Islet of Langerhans (tissue), 1 donor: ENCODE measurements around the gene EIF4ENIF1.
"Not testable (repeated sequence)": the region's sequence is repeated elsewhere in the genome, so short reads cannot be mapped to it uniquely, and the experiment has no call there.

Source experiments
- FAIRE-seq: peaks from one replicate; lab custom pipeline; 2011; peaks lifted over from hg19 to GRCh38; lab: Jason Lieb, UNC

Gene EIF4ENIF1

DNA sequence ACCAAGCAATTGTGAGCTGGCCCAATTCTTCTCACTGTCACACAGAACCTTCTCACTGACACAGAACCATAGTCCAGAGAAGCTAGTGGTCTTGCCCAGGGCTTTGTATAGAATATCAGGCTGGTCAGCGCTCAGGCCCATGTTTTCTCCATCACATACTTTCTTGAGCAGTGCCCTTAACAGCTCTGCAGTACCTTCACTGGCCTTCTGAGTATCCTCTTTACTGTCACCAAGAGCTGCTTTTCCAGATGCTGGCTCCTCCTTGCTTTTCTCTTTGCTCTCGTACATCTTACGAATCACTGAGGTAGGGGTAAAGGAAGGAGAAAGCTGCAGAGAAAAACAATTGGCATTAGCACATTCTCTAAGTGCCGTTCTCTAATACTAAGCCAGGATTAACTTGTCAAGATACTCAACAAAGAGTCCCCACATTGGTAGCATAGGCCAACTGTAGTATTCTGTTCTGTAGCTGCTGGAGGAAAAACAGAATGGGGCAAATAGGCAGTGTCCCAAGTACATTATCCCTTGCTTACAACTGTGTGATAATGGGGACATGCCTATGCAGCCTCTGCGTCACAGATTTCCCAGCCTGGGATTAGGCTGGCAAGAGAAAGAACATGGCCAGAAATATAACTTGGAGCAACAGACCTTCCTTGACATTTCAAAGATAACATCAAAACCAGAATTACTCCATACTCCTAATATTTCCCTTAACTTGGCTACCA, 46.7 kb downstream of the EIF4ENIF1 start:
- FAIRE-seq: no peak

DNA sequence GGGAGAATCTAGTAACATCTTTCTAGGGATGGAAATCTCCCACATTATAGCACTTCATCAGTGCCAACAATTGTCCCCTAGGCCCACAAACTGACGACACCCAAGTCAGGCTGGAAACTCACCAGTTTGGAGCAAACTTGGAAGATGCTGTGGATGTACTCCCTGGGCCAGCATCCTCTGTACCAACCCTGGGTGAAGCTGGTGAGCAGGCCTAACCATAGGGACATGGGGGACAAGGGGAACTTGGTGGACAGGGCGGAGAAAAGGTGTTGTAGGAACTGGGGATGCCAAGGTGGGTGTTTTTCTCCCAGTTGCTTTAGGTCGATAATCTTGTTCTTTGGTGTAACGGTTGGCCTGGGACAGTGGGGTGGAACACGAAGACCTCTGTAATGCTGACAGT, 48.0 kb downstream of the EIF4ENIF1 start:
- no peak for FAIRE-seq

DNA sequence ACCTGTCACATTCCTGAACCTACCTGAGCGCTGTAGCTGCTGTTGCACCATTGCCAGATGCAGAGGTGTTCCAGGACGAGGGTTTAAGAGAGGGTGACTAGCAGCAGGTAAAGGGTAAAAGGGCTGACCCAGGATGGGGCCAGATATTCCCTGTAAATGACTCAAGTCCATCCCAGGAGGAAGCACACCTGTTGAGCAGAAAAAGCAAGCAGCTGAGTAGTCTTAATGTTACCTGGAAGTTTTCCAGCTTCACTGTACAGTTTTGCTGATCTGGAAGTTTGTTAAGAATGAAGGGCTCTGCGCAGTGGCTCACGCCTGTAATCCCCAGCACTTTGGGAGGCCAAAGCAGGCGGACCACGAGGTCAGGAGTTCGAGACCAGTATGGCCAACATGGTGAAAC, 49.0 kb downstream of the EIF4ENIF1 start:
- no peak for FAIRE-seq

DNA sequence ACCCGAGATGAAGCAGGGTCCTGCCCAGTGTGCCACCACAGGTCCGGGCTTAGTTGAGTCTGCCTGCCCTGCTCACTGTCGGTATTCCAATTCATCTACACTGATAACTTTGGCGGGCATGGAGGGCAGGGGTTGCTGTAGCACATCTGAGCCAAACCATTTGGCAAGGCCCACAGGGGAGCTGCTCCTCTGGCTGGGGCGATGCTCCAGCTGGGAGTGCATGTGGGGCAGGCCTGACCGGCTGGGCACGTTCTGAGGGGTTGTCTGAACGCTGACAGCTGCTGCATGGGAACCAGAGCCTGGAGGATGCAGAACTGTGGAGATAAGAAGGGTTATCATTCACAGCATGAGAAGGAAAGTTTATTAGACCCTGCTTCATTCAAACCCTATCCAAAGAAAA, 49.8 kb downstream of the EIF4ENIF1 start:
- FAIRE-seq: no peak

DNA sequence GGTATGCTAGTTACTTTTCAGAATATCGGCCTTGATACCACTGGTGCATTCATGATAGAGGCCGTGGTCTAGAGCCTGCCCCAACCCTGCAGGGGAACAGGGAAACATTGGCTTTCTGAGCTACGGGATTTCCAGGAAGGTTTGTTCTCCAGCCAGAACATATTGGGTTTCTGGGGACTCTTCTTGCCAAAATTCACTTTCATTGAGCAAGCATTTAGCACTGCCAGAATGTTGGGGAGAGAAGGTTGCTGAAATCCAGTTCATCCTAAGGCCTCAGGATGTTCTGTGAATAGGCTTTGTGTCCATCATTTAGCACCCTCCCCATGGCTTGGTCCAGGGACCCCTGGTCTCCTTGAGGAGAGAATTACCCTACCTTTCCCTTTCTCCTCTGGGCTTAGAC, 53.5 kb downstream of the EIF4ENIF1 start:
- no peak for FAIRE-seq

DNA sequence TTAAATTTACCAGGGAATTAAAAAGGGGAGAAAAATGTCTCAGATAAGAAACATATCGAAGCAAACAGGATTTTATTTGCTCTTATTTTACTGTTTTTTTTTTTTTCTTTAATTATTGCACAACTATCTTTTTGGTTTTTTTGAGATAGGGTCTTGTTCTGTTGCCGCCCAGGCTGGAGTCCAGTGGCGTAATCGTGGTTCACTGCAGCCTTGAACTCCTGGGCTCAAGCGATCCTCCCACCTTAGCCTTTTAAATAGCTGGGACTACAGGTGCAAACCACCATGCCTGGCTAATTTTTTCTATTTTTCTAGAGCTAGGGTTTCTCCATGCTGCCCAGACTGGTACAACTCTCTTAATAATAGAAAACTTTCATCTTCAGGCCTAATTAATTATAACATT, 57.7 kb downstream of the EIF4ENIF1 start:
- no peak for FAIRE-seq

DNA sequence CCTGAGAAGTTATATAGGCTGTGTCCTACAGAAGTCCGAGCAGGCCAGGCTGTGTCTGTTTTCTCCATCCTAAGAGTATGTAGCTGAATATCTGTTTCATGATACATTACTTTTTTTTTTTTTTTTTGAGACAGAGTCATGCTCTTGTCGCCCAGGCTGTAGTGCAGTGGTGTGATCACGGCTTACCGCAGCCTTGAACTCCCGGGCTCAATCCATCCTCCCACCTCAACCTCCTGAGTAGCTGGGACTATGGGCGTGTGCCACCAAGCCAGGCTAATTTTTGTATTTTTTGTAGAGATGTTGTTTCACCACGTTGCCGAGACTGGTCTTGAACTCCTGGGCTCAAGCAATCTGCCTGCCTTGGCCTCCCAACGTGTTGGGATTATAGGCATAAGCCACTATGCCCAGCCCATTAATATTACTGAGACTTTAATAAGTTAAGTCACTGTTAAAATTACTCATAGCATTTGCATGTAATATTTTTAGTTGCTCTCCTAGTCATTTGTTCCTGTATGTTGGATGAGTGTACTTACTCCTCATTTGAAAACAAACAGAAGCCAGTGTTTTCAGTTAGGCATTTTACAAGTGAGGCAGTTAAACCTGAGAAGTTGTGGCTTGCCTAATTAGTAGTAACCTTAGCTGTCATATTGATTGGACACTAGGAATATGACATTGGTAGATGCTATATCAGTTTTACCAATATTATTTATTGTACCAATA, 64.2 kb downstream of the EIF4ENIF1 start:
- no peak for FAIRE-seq

DNA sequence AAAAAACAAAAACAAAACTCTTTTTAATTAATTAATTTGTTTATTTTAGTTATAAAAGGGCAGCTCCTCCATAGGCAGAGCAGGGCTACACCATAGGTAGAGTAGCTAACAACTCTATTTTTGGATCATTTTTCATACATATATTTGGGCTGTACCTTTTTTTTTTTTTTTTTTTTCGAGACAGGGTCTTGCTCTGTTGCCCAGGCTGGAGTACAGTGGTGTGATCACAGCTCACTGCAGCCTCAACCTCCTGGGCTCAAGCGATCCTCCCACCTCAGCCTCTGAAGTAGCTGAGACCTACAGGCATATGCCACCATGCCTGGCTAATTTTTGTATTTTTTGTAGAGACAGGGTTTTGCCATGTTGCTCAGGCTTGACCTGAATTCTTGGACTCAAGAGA, 87.3 kb downstream of the EIF4ENIF1 start:
- FAIRE-seq: not testable (repeated sequence)

DNA sequence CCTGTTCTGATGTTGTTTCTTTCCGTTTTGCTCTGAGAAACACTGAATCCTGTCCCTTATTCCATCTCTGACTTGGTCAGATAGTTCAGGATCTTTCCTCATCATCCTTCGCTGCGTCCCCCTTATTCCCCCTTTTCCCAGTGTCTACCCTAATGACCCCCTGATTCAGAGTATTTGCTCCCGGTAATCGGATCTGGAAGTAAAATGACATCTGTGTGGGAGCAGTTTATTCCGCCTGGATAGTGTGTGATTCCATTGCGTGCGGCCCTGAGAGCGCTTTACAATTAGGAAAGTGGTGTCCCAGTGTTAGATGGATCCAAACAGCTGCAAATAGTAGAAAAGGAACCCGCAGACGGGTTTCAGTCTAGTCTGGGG, 89.6 kb downstream of the EIF4ENIF1 start:
- FAIRE-seq: no peak

DNA sequence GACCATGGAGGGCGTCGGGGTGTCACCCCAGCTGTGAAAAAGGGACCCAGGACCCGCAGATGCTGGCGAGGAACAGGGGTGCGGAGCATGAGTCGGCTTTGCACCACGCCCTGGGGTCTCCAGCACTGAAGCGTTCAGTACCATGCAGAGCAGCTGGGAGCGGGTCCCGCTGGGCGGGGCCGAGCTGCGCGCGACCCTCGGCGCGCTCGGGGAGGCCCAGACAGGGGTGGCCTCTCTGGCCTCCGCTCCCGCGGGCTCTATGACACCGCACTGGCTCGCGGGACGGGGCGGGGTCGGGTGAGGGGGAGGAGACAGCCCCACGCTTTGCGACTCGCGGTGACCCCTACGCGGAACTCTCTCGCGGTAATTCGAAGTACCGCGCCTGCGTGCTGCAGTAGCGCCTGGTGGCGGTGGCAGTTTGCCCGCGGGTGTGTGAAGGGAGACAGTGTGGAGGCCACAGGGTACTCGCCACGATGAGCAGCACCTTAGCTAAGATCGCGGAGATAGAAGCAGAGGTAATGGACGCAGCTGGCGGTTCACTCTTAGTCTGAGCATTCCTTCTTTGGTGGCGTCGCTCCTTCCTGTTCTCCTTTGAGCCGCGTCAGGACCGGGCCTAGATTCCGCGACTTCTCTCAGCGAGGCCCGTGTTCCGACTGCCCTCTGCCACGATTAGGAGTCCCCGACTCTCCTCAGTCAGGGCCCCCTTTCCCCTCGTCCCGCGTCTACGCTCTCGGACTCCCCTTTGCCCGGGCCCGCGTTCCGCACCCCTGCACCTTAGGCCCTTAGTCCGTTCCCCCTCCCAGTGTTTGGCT, 90.2 kb downstream of the EIF4ENIF1 start, which contains the start of gene DRG1:
DRG1 (plus strand) TSS at position 394 of the 812 bp plus-strand sequence; CDS start at position 474, 80 bp downstream.
- FAIRE-seq: no peak

DNA sequence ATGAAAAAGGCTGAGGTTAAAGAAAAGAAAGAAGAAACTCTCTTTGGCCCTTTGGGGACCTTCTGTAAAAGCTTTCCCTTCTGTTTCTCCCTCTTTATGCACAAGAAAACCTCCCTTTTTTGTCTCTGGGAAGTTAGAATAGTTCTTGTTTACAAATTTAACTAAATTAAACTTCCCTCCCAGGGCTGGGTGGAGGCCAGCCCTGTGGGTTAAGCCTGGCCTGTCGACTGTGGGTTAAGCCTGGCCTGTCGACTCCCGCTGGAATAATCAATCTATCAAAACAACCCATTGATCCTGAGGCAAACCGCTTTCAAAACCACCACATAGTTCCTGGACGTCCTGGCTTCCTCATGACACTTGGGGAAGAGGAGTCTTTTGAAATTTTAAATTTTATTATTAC, 91.4 kb downstream of the EIF4ENIF1 start:
- FAIRE-seq: no peak

DNA sequence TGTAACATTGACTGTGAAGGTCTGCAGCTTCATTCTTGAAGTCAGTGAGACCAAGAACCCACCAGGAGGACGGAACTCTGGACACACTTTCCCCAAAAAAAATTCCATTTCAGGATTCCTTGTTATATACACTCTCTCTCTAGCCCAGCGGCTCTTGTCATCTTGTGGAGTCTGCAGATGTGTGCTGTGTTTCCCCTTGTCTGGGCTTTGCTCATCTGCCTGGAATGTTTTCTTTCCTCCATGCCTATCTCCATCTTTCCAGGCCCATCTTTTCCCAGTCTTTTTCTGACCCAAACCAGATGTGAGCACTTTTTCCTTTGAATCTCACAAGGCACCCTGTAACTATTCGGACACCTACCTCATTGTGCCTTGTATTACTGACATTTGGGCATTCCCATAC, 95.3 kb downstream of the EIF4ENIF1 start:
- no peak for FAIRE-seq

DNA sequence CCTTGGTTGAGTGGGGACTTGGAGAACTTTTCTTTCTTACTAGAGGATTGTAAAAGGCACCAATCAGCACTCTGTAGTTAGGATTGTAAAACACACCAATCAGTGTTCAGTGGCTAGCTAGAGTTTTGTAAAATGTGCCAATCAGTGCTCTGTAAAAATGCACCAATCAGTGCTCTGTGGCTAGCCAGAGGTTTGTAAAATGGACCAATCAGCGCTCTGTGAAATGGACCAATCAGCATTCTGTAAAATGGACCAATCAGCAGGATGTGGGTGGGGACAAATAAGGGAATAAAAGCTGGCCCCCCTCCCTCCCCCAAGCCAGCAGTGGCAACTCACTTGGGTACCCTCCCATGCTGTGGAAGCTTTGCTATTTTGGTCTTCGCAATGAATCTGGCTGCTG, 95.7 kb downstream of the EIF4ENIF1 start:
- FAIRE-seq: no peak
